SK-N-SH (cell line): ENCODE measurements around the gene RGS4. TPM values are rescaled to one million over a fixed set of nuclear protein-coding genes. Genes with fewer than 3 reads are reported as not detected.

ENCODE experiments used
- CTCF ChIA-PET: fragments of 300-600, 350-600 bp; formaldehyde crosslinking; extraction: SDS; loops from one replicate; lab custom pipeline; 2021; lab: Yijun Ruan, JAX
- POLR2A ChIA-PET: fragments of 350-600 bp; sonication (Branson Sonifier 250); formaldehyde crosslinking; extraction: SDS; loops from one replicate; lab custom pipeline; 2020; ENCODE audit warnings: antibody characterized with exemption, inconsistent platforms; lab: Yijun Ruan, JAX
- DNase-seq: peaks from one replicate; pipeline ENCODE4 v3.0.0; 2012
- H2AFZ ChIP-seq: fragments of 200-600 bp; sonication (generic); 2 replicates; pipeline ENCODE4 v1.8.1; 2016; ENCODE audit warnings: antibody characterized with exemption, mild to moderate bottlenecking, low read depth
- H3F3A ChIP-seq: fragments of 200-600 bp; sonication (generic); replicated peaks from 2 replicates; pipeline ENCODE3; 2016; ENCODE audit warnings: antibody characterized with exemption, mild to moderate bottlenecking; ENCODE audit not compliant: insufficient read depth
- H3K27ac ChIP-seq, 2 experiments: fragments of 200-500 bp in 1 of 2; fragments of 200-600 bp in 1 of 2; sonication (Bioruptor generic) in 1 of 2; sonication (generic), shearing (Covaris generic) in 1 of 2; 2 replicates each; pipeline versions ENCODE4 v1.5.1 to v1.6.1; 2014 to 2016; ENCODE audit warnings: low read depth in 2 of 2, inconsistent platforms in 1 of 2, low read length in 1 of 2, mild to moderate bottlenecking in 1 of 2, mixed read lengths in 1 of 2
- H3K27me3 ChIP-seq: fragments of 200-600 bp; sonication (generic), shearing (Covaris generic); 2 replicates; pipeline ENCODE4 v1.6.1; 2016; ENCODE audit warnings: mixed run types; ENCODE audit not compliant: insufficient read depth
- H3K36me3 ChIP-seq, 2 experiments: fragments of 200-500 bp in 1 of 2; fragments of 200-600 bp in 1 of 2; sonication (Bioruptor generic) in 1 of 2; sonication (generic) in 1 of 2; replicated peaks in 1 of 2; 2 replicates each; pipeline versions ENCODE3 to v1.5.1; 2014 to 2016; ENCODE audit warnings: low read length in 1 of 2, mild to moderate bottlenecking in 1 of 2; ENCODE audit not compliant: insufficient read depth in 2 of 2, control insufficient read depth in 1 of 2
- H3K4me1 ChIP-seq, 2 experiments: fragments of 200-500 bp in 1 of 2; fragments of 200-600 bp in 1 of 2; sonication (Bioruptor generic) in 1 of 2; sonication (generic), shearing (Covaris generic) in 1 of 2; 2 replicates each; pipeline versions ENCODE4 v1.5.1 to v1.6.1; 2014 to 2016; ENCODE audit warnings: low read depth in 1 of 2, low read length in 1 of 2, mixed run types in 1 of 2; ENCODE audit not compliant: insufficient read depth in 2 of 2, control insufficient read depth in 1 of 2
- H3K4me2 ChIP-seq: fragments of 200-600 bp; sonication (generic), shearing (Covaris generic); 2 replicates; pipeline ENCODE4 v1.6.1; 2017; ENCODE audit warnings: mixed run types
- H3K4me3 ChIP-seq, 2 experiments: fragments of 200-500 bp in 1 of 2; fragments of 200-600 bp in 1 of 2; sonication (Bioruptor generic) in 1 of 2; sonication (generic), shearing (Covaris generic) in 1 of 2; 2 replicates each; pipeline versions ENCODE4 v1.5.1 to v1.8.1; 2014 to 2016; ENCODE audit warnings: low read depth in 2 of 2, inconsistent platforms in 1 of 2, low read length in 1 of 2, mild to moderate bottlenecking in 1 of 2, mixed read lengths in 1 of 2, moderate library complexity in 1 of 2
- H3K79me2 ChIP-seq: fragments of 200-600 bp; sonication (generic); 2 replicates; pipeline ENCODE4 v1.8.1; 2017; ENCODE audit warnings: mild to moderate bottlenecking; ENCODE audit not compliant: insufficient read depth
- H3K9ac ChIP-seq: fragments of 200-600 bp; sonication (generic); 2 replicates; pipeline ENCODE4 v1.6.1; 2017; ENCODE audit warnings: mixed run types
- H3K9me2 ChIP-seq: fragments of 200-600 bp; sonication (generic); 2 replicates; pipeline ENCODE4 v1.6.1; 2017; ENCODE audit warnings: mixed run types
- H3K9me3 ChIP-seq: fragments of 200-600 bp; sonication (generic); 2 replicates; pipeline ENCODE4 v1.6.1; 2017; ENCODE audit warnings: mixed run types, mild to moderate bottlenecking, moderate library complexity
- H4K20me1 ChIP-seq: fragments of 200-600 bp; sonication (generic); 2 replicates; pipeline ENCODE4 v1.6.1; 2017; ENCODE audit warnings: mild to moderate bottlenecking, mixed run types; ENCODE audit not compliant: insufficient read depth
- CHD2 ChIP-seq: fragments of 150-350 bp; IDR thresholded peaks from 2 replicates; pipeline ENCODE4 v1.6.1; 2018; ENCODE audit warnings: low read length; ENCODE audit not compliant: partially characterized antibody
- CTCF ChIP-seq: fragments of 200-600 bp; sonication (generic); IDR thresholded peaks from 2 replicates; pipeline ENCODE4 v1.6.1; 2017; ENCODE audit warnings: antibody characterized with exemption, mild to moderate bottlenecking, moderate library complexity
- ELF1 ChIP-seq: IDR thresholded peaks from 2 replicates; pipeline ENCODE4 v1.4.0; 2012
- FOXJ3 ChIP-seq: sonication (generic); formaldehyde crosslinking; IDR thresholded peaks from 2 replicates; pipeline ENCODE4 v1.5.1; 2020; ENCODE audit warnings: mild to moderate bottlenecking, missing genetic modification reagents
- FOXM1 ChIP-seq: IDR thresholded peaks from 2 replicates; pipeline ENCODE4 v1.4.0; 2012; ENCODE audit warnings: low read depth, mild to moderate bottlenecking
- GATA2 ChIP-seq: sonication (generic); formaldehyde crosslinking; IDR thresholded peaks from 2 replicates; pipeline ENCODE4 v1.5.0; 2020; ENCODE audit warnings: mild to moderate bottlenecking, missing genetic modification reagents
- JUND ChIP-seq: IDR thresholded peaks from 2 replicates; pipeline ENCODE4 v1.4.0; 2012
- MEF2A ChIP-seq: IDR thresholded peaks from 2 replicates; pipeline ENCODE4 v1.4.0; 2012; ENCODE audit warnings: low read depth, borderline replicate concordance
- MXI1 ChIP-seq: IDR thresholded peaks from 2 replicates; pipeline ENCODE4 v1.6.1; 2012; ENCODE audit warnings: mild to moderate bottlenecking, low read depth, low read length, improper control_type of control experiment
- NRF1 ChIP-seq: IDR thresholded peaks from 2 replicates; pipeline ENCODE4 v1.6.1; 2012; ENCODE audit warnings: low read depth, mild to moderate bottlenecking, low read length
- RAD21 ChIP-seq: IDR thresholded peaks from 2 replicates; pipeline ENCODE4 v1.6.1; 2012; ENCODE audit warnings: mild to moderate bottlenecking, low read length
- RXRA ChIP-seq: IDR thresholded peaks from 2 replicates; pipeline ENCODE4 v1.4.0; 2012; ENCODE audit warnings: low read depth, mild to moderate bottlenecking, borderline replicate concordance
- SIN3A ChIP-seq: IDR thresholded peaks from 2 replicates; pipeline ENCODE4 v1.6.1; 2012; ENCODE audit warnings: low read depth, mild to moderate bottlenecking, low read length, moderate library complexity, borderline replicate concordance
- TAF1 ChIP-seq: IDR thresholded peaks from 2 replicates; pipeline ENCODE4 v1.6.1; 2012; ENCODE audit warnings: low read depth, mild to moderate bottlenecking, low read length, moderate library complexity, borderline replicate concordance
- USF1 ChIP-seq: IDR thresholded peaks from 2 replicates; pipeline ENCODE4 v1.4.0; 2012; ENCODE audit warnings: low read depth, borderline replicate concordance
- USF2 ChIP-seq: fragments of 150-350 bp; IDR thresholded peaks from 2 replicates; pipeline ENCODE4 v1.6.1; 2017; ENCODE audit warnings: antibody characterized with exemption, low read length, low read depth, borderline replicate concordance
- ZBTB33 ChIP-seq: IDR thresholded peaks from 2 replicates; pipeline ENCODE4 v1.4.0; 2012; ENCODE audit warnings: low read depth, borderline replicate concordance
- WGBS: methylation state at CpG from one replicate; pipeline ENCODE4 v1.1.6; 2017; ENCODE audit warnings: low lambda C conversion rate; 5-methylcytosine and 5-hydroxymethylcytosine counted together
- polyA plus RNA-seq, 3 experiments: library from polyadenylated mRNA; depleted of rRNA; stranded (reverse); fragments of >200 nt; gene quantifications; 2 replicates each; pipeline ENCODE4 v1.2.3, GENCODE V29; 2012
- TF ChIP-seq, protein P1 (sequence below): fragments of 150-350 bp; IDR thresholded peaks from 2 replicates; pipeline ENCODE4 v1.6.1; 2016; ENCODE audit warnings: mild to moderate bottlenecking, low read depth, low read length
- TF ChIP-seq, protein P2 (sequence below): IDR thresholded peaks from 2 replicates; pipeline ENCODE4 v1.4.0; 2012; ENCODE audit warnings: low read depth

Gene RGS4
- polyA plus RNA-seq, 1 of the 3 experiments (the other 2 are of a cell fraction) = 124 TPM

DNA sequence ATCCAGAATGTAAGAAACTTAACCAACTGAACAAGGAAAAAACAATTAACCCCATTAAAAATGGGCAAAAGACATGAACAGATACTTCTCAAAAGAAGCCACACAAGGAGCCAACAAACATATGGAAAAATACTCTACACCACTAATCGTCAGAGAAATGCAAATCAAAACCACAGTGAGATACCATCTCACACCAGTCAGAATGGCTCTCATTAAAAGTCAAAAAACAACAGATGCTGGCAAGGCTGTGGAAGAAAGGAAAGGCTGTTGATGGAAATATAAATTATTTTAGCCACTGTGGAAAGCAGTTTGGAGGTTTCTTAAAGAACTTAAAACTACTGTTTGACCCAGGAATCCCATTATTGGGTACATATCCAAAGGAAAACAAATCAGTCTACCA, 51.2 kb downstream of the RGS4 start:
- Histone ChIP-seq H2AFZ (no peak overlapping the region), H3K4me1 (peaks cover 8 to 9% of the 10 kb centered on the region in 2 experiments; a peak in 3 of 4 replicates), H3K36me3 (no peaks in the 10 kb centered on the region), H4K20me1 (no peaks in the 10 kb centered on the region), H3K4me2 (no peak overlapping the region), H3K27ac (peak overlapping the region; percentile 4 to 88; a peak in 3 of 4 replicates), H3K4me3 (no peak overlapping the region), H3F3A (no peaks in the 10 kb centered on the region), H3K79me2 (no peaks in the 10 kb centered on the region), H3K9ac (no peak overlapping the region), H3K9me3 (no peaks in the 10 kb centered on the region), H3K27me3 (no peaks in the 10 kb centered on the region), H3K9me2 (no peaks in the 10 kb centered on the region)
- TF ChIP-seq ELF1 (no peak), GATA2 (CRISPR knock-in tag) (peak; percentile 49), NRF1 (no peak), CHD2 (no peak), USF2 (no peak), RXRA (no peak)
- TF ChIP-seq, protein P1, sequence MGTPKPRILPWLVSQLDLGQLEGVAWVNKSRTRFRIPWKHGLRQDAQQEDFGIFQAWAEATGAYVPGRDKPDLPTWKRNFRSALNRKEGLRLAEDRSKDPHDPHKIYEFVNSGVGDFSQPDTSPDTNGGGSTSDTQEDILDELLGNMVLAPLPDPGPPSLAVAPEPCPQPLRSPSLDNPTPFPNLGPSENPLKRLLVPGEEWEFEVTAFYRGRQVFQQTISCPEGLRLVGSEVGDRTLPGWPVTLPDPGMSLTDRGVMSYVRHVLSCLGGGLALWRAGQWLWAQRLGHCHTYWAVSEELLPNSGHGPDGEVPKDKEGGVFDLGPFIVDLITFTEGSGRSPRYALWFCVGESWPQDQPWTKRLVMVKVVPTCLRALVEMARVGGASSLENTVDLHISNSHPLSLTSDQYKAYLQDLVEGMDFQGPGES = no peak
- ChIA-PET POLR2A (interaction anchor here (0.8 to 1.5 kb wide), 7 partner anchors 19 to 238 kb away, joined by 3 to 8 read pairs (median 4); partner anchors contain the start of gene RGS4), CTCF (interaction anchor here (0.9 to 1.8 kb wide), 5 partner anchors 25 to 242 kb away, joined by 3 to 5 read pairs (median 4); no protein-coding TSS in a partner anchor)
- no peak for DNase-seq
- 11% methylated on average over 1 of the region's 1 CpG for WGBS

DNA sequence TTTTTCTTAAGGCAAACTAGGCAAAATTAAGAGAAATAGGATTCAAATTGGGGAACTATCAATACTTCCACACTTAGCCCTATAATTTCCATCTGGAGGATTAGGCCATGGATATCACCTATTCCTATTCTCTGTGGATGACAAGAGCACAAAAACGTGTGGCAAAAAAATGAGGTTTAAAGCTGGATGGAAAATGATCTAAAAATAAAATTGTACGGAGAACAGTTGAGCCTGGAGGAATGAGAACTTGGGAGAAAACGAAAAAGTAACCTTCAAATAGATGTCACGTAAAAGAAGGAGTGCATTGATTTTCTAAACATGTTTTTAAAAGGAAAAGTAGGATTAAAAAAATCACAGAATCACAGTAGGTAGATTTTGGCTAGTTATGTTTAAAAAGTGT, 55.7 kb downstream of the RGS4 start:
- DNase-seq = no peak
- H3K9me3 ChIP-seq = no peaks in the 10 kb centered on the region
- H3K36me3 ChIP-seq = peaks cover 0 to 8% of the 10 kb centered on the region in 2 experiments
- H3K9ac ChIP-seq = no peak overlapping the region
- POLR2A ChIA-PET = no interaction called here
- H3K4me2 ChIP-seq = no peak overlapping the region
- H3K79me2 ChIP-seq = no peaks in the 10 kb centered on the region
- CTCF ChIA-PET = no interaction called here
- H2AFZ ChIP-seq = no peak overlapping the region
- WGBS = 75% methylated on average over 4 of the region's 4 CpGs
- H3K27ac ChIP-seq = peak overlapping the region in 1 of 2 experiments; percentile 25; a peak in 1 of 4 replicates
- H3F3A ChIP-seq = no peaks in the 10 kb centered on the region
- H3K27me3 ChIP-seq = no peaks in the 10 kb centered on the region
- no peaks in the 10 kb centered on the region for H3K9me2 ChIP-seq
- H3K4me3 ChIP-seq = no peak overlapping the region
- no peaks in the 10 kb centered on the region for H4K20me1 ChIP-seq
- H3K4me1 ChIP-seq = peaks cover 0 to 4% of the 10 kb centered on the region in 2 experiments; a peak in 1 of 4 replicates
- TF ChIP-seq RAD21 (no peak), CTCF (no peak), ZBTB33 (no peak), ELF1 (no peak), CHD2 (no peak), FOXM1 (no peak), JUND (no peak), MEF2A (no peak), TAF1 (no peak), MXI1 (no peak), FOXJ3 (CRISPR knock-in tag) (no peak), USF2 (no peak), NRF1 (no peak), SIN3A (no peak), USF1 (no peak), RXRA (no peak)
- TF ChIP-seq, protein P2, sequence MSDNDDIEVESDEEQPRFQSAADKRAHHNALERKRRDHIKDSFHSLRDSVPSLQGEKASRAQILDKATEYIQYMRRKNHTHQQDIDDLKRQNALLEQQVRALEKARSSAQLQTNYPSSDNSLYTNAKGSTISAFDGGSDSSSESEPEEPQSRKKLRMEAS = no peak
